PFSK-1 (cell line): ENCODE data around the gene DLL1.
A peak's percentile ranks its signal among the peaks of the same experiment; 100 is the strongest.

Source experiments
- FOXP2 ChIP-seq: optimal IDR thresholded peaks from 2 replicates; pipeline ENCODE3; 2011; ENCODE audit warnings: borderline replicate concordance, control low read depth, inconsistent platforms; ENCODE audit not compliant: insufficient read depth; ENCODE audit errors: extremely low read length, extremely low read depth
- POLR2AphosphoS5 ChIP-seq: IDR thresholded peaks from 2 replicates; pipeline ENCODE4 v1.6.1; 2012; ENCODE audit warnings: low read depth, mild to moderate bottlenecking, control low read depth, low read length, moderate library complexity
- SIN3A ChIP-seq: IDR thresholded peaks from 2 replicates; pipeline ENCODE4 v1.6.1; 2012; ENCODE audit warnings: mild to moderate bottlenecking, low read length, moderate library complexity, borderline replicate concordance; ENCODE audit not compliant: insufficient read depth
- TAF1 ChIP-seq: IDR thresholded peaks from 2 replicates; pipeline ENCODE4 v1.6.1; 2012; ENCODE audit warnings: low read length, control low read depth, borderline replicate concordance; ENCODE audit not compliant: insufficient read depth
- TF ChIP-seq, protein P1 (sequence below), 2 experiments: IDR thresholded peaks; 2 replicates each; pipeline versions ENCODE4 v1.6.1 to v1.8.0; 2011 to 2012; ENCODE audit warnings: low read depth in 2 of 2, low read length in 2 of 2, control low read depth in 1 of 2, inconsistent platforms in 1 of 2, mild to moderate bottlenecking in 1 of 2, moderate library complexity in 1 of 2; ENCODE audit not compliant: insufficient read depth in 1 of 2

The DLL1 gene

DNA sequence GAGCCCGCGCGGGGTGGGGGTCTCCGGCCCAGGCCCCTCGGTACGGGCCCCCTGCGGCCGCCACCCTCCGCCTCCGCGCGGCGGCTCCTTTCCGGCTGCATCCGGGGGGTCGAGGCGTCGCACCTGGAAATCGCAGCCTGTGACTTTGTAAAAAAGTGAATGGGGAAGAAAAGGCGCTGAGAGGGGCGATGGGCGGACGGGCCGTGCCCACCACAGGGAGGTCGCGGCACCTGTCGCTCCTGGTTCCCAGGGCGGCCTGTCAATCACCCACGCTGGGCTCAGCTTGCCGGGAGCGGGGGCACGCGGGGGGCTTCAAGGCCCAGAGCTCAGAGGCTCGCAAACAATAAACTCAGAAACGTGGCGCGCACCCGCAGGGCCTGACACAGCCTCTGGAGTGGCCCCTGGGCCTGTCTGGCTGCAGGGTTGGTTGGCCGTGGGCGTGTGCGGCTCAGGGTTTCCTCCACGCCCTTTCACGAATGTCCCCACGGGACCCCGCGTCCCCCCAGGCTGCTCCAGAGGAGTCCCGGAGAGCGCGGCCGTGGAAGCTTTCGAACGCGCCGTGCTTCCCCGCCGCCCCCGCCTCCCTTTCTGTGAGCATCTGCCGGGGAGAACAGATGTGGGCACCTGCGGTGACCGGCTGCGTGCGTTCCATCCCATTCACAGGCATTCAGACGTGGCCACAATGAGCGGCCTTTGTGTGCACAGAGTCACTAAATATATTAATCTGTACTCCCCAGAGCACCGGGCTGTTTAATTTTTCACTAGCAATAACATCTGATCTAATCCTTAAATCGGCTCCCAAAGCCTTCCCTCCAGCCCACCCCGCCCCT, 6.1 kb upstream of the DLL1 start:
- TF ChIP-seq FOXP2, result no peak
- TF ChIP-seq TAF1, result no peak
- TF ChIP-seq, protein P1, sequence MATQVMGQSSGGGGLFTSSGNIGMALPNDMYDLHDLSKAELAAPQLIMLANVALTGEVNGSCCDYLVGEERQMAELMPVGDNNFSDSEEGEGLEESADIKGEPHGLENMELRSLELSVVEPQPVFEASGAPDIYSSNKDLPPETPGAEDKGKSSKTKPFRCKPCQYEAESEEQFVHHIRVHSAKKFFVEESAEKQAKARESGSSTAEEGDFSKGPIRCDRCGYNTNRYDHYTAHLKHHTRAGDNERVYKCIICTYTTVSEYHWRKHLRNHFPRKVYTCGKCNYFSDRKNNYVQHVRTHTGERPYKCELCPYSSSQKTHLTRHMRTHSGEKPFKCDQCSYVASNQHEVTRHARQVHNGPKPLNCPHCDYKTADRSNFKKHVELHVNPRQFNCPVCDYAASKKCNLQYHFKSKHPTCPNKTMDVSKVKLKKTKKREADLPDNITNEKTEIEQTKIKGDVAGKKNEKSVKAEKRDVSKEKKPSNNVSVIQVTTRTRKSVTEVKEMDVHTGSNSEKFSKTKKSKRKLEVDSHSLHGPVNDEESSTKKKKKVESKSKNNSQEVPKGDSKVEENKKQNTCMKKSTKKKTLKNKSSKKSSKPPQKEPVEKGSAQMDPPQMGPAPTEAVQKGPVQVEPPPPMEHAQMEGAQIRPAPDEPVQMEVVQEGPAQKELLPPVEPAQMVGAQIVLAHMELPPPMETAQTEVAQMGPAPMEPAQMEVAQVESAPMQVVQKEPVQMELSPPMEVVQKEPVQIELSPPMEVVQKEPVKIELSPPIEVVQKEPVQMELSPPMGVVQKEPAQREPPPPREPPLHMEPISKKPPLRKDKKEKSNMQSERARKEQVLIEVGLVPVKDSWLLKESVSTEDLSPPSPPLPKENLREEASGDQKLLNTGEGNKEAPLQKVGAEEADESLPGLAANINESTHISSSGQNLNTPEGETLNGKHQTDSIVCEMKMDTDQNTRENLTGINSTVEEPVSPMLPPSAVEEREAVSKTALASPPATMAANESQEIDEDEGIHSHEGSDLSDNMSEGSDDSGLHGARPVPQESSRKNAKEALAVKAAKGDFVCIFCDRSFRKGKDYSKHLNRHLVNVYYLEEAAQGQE (IDR thresholded peaks at IDR 0.05; ENCODE audit: insufficient read depth in 1 of 2, low read depth in 2 of 2, low read length in 2 of 2), result no peak
- TF ChIP-seq POLR2AphosphoS5, result no peak
- TF ChIP-seq SIN3A, result no peak

DNA sequence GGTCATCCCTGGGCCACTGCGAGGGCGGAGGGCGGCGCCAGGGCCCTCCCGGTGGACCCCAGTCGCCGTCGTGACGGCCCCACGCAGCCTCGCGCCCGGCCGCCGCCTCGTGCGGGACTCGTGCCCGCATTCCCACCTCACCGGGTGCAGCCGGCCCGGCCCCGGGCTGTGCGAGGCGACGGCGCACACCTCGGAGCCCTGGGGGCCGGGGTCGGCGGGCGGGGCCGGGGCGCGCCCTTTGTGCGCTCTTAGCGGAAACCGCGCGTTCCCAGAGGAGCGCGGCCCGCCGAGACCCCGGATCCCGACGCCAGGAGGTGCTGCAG, 5.5 kb upstream of the DLL1 start:
- no peak for TF ChIP-seq POLR2AphosphoS5
- TF ChIP-seq, protein P1 (IDR thresholded peaks at IDR 0.05; ENCODE audit: insufficient read depth in 1 of 2, low read depth in 2 of 2, low read length in 2 of 2), result no peak

DNA sequence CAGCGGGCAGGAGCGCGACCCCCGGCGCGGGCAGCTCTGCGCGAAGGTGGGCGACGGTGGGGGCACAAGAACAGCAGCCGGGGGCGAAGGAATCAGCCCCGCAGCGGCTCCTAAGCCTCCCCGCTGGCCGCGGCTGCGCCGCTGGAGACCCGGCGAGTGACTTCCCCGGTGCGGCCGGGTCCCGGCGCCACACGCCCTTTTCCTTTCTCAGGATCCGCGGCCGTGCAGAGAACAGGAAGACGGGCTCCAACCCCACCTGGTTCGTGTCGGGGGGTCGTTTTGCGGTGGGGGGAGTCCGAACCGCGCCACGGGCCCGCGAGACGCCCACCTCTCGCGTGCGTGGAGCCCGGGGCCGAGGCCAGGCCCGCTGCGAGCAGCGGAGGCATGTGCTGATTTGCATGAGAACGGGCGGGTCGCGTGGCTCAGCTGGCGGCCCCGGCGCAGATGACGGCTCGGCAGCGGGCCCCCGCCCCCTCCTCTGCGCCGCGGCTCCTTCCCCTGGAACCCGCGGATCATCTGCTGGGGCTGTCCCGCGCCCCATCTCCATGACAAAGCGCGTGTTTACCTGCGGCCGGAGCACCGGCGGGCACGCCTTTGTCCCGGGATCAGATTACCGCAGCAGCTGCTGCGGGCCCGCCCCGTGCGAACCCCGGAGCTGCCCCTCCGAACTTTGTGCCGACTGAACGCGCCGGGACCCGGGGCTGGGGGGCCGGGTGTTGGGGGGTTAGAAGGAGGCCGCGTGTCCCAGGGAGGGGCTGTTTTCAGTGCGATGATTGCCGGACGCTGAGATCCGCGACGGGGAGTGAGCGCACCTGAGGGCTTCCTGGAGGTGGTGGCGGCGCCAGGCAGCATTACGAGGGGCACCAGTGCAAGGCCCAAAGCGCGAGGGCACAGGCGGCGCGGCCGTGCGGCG, 4.9 kb upstream of the DLL1 start:
- TF ChIP-seq FOXP2 (peak; percentile 19), TAF1 (no peak)

DNA sequence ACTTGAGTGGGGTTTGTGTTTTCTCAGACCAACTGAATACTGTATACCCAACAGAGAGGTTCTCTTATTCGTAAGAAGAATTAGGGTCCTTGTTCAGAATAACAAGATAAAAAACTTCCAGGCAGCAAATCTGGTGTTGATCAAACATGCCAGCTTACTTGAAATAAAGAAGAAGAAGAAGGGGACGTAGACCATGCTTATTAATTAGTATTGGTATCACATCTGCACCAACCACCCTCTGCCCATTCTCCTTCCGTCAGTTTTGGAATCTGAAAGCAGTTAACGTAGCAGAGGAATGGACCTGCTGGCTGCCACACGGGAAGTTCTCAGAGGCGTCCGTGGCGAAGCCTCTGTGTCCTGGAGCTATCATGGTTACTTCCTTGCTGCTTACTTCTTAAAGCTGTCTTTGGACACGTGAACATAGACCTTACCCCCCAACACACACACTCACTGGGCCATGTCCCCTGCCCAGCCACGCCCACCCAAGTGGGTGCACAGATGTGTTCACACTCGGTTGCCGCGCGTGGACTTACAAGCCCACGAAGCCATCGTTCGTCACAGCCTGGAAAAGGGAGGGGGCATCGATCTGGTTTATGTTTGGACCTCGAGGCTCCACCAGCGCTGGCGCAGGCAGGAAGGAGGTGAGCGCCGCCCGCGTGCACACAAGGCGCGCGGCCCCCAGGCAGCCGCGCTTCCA, 4.1 kb upstream of the DLL1 start:
- TF ChIP-seq, protein P1 (IDR thresholded peaks at IDR 0.05; ENCODE audit: insufficient read depth in 1 of 2, low read depth in 2 of 2, low read length in 2 of 2), result no peak
- no peak for TF ChIP-seq FOXP2
- TF ChIP-seq POLR2AphosphoS5, result no peak
- no peak for TF ChIP-seq SIN3A
- no peak for TF ChIP-seq TAF1

DNA sequence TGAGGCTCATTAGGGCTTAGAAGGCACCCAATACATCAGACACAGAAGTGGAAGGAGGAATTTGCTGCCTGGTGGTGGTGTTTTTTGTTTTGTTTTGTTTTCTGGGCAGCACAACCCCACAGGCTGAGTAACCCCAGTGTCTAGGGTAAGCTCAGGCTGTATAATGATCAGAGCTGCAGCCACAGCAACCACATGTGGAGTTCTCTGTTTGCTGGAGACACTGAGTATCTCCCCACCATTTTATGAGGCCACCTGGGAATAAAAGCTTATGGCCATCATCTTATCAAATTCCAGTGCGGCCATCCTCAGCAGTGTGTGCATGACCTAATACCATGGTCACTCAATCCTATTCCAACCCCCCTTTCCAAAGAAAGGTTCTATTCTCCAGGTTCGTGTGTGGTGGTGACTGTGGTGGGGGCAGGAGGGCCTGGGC, 3.4 kb upstream of the DLL1 start:
- TF ChIP-seq TAF1 (no peak), POLR2AphosphoS5 (no peak), FOXP2 (no peak), SIN3A (no peak)
- TF ChIP-seq, protein P1 (IDR thresholded peaks at IDR 0.05; ENCODE audit: insufficient read depth in 1 of 2, low read depth in 2 of 2, low read length in 2 of 2), result no peak
